HepG2 (cell line): Measurements from ENCODE around the gene ETF1. TPM values are rescaled to one million over a fixed set of nuclear protein-coding genes. Genes with fewer than 3 reads are reported as not detected.

Experiments
- HMGXB3 ChIP-seq: sonication (generic); formaldehyde crosslinking; IDR thresholded peaks from 2 replicates; pipeline ENCODE4 v1.4.0; 2020; ENCODE audit warnings: missing genetic modification reagents, borderline replicate concordance
- KDM6A ChIP-seq: IDR thresholded peaks from 2 replicates; pipeline ENCODE4 v1.6.1; 2016; ENCODE audit warnings: low read depth
- MLLT10 ChIP-seq: sonication (generic); formaldehyde crosslinking; IDR thresholded peaks from 2 replicates; pipeline ENCODE4 v1.4.0; 2020; ENCODE audit warnings: missing genetic modification reagents
- MLXIP ChIP-seq: sonication (generic); formaldehyde crosslinking; IDR thresholded peaks from 2 replicates; pipeline ENCODE4 v1.9.0; 2021; ENCODE audit warnings: missing genetic modification reagents, borderline replicate concordance
- NFYC ChIP-seq: IDR thresholded peaks from 2 replicates; pipeline ENCODE4 v1.6.1; 2016; ENCODE audit warnings: missing genetic modification reagents, missing compliant biosample characterization
- RCOR2 ChIP-seq: IDR thresholded peaks from 2 replicates; pipeline ENCODE4 v1.6.1; 2016; ENCODE audit warnings: missing biosample characterization, missing genetic modification reagents
- SOX5 ChIP-seq: IDR thresholded peaks from 2 replicates; pipeline ENCODE4 v1.6.1; 2016; ENCODE audit warnings: borderline replicate concordance
- SOX6 ChIP-seq, 2 experiments: fragments of 450-650 bp in 1 of 2; sonication (generic) in 1 of 2; formaldehyde crosslinking in 1 of 2; IDR thresholded peaks; 2 replicates each; pipeline versions ENCODE4 v1.4.0 to v1.6.1; 2017 to 2020; ENCODE audit warnings: antibody characterized with exemption in 1 of 2, mild to moderate bottlenecking in 1 of 2, missing genetic modification reagents in 1 of 2
- XBP1 ChIP-seq: sonication (generic); formaldehyde crosslinking; IDR thresholded peaks from 2 replicates; pipeline ENCODE4 v1.5.0; 2020; ENCODE audit warnings: missing genetic modification reagents
- ZNF101 ChIP-seq: sonication (generic); formaldehyde crosslinking; IDR thresholded peaks from 2 replicates; pipeline ENCODE4 v1.4.0; 2020; ENCODE audit warnings: mild to moderate bottlenecking, low read depth, missing genetic modification reagents, borderline replicate concordance
- ZNF446 ChIP-seq: sonication (generic); formaldehyde crosslinking; IDR thresholded peaks from 2 replicates; pipeline ENCODE4 v1.5.0; 2020; ENCODE audit warnings: mild to moderate bottlenecking, missing genetic modification reagents
- ZNF563 ChIP-seq: sonication (generic); formaldehyde crosslinking; IDR thresholded peaks from 2 replicates; pipeline ENCODE4 v1.8.0; 2022; ENCODE audit warnings: mild to moderate bottlenecking, moderate library complexity, missing genetic modification reagents
- ZNF615 ChIP-seq: sonication (generic); formaldehyde crosslinking; IDR thresholded peaks from 2 replicates; pipeline ENCODE4 v1.5.0; 2020; ENCODE audit warnings: mild to moderate bottlenecking, missing genetic modification reagents, borderline replicate concordance
- ZNF644 ChIP-seq: IDR thresholded peaks from 2 replicates; pipeline ENCODE4 v1.6.1; 2016; ENCODE audit warnings: low read depth
- ZNF703 ChIP-seq: sonication (generic); formaldehyde crosslinking; IDR thresholded peaks from 2 replicates; pipeline ENCODE4 v1.5.1; 2020; ENCODE audit warnings: missing genetic modification reagents, mild to moderate bottlenecking, moderate library complexity, borderline replicate concordance
- ZNF777 ChIP-seq: sonication (generic); formaldehyde crosslinking; IDR thresholded peaks from 2 replicates; pipeline ENCODE4 v1.4.0; 2020; ENCODE audit warnings: missing genetic modification reagents
- polyA plus RNA-seq, 8 experiments: library from polyadenylated mRNA; depleted of rRNA in 3 of 8; stranded (reverse) in 7 of 8; unstranded in 1 of 8; fragments of >200 nt; fragmentation: Illumina TruSeq in 4 of 8; extraction: Trizol in 4 of 8; gene quantifications; 2 replicates each; pipeline versions ENCODE4 v1.2.1 to v1.2.3, GENCODE V29; 2011 to 2016; ENCODE audit warnings: low read depth in 4 of 8, missing spikeins in 1 of 8, mixed read lengths in 1 of 8; ENCODE audit not compliant: insufficient read depth in 1 of 8
- total RNA-seq, 5 experiments: library from RNA; depleted of rRNA; stranded (reverse); fragments of >200 nt; fragmentation: Illumina TruSeq; extraction: Trizol; gene quantifications; 2 replicates each; pipeline ENCODE4 v1.2.3, GENCODE V29; 2016; ENCODE audit warnings: low read depth in 1 of 5
- TF ChIP-seq, protein P1 (sequence below): sonication (generic); formaldehyde crosslinking; IDR thresholded peaks from 2 replicates; pipeline ENCODE4 v1.4.0; 2020; ENCODE audit warnings: missing genetic modification reagents, borderline replicate concordance
- TF ChIP-seq, protein P2 (sequence below): sonication (generic); formaldehyde crosslinking; IDR thresholded peaks from 2 replicates; pipeline ENCODE4 v1.4.0; 2020; ENCODE audit warnings: mild to moderate bottlenecking, missing genetic modification reagents

Gene ETF1
- total and polyA plus RNA-seq, 2 of the 13 experiments (the other 11 are each of a cell fraction or from before 2014, with no cell fraction given), result 52.1 to 184 TPM

GRCh38 chr5:138542956-138543729 is at the start of gene ETF1 (continued):
- TF ChIP-seq HMGXB3 (CRISPR knock-in tag), result peak; percentile 100
- TF ChIP-seq ZNF563, result 0 out of 2 replicates have a peak, but pooled peaks have one; percentile 24
- TF ChIP-seq, protein P1, sequence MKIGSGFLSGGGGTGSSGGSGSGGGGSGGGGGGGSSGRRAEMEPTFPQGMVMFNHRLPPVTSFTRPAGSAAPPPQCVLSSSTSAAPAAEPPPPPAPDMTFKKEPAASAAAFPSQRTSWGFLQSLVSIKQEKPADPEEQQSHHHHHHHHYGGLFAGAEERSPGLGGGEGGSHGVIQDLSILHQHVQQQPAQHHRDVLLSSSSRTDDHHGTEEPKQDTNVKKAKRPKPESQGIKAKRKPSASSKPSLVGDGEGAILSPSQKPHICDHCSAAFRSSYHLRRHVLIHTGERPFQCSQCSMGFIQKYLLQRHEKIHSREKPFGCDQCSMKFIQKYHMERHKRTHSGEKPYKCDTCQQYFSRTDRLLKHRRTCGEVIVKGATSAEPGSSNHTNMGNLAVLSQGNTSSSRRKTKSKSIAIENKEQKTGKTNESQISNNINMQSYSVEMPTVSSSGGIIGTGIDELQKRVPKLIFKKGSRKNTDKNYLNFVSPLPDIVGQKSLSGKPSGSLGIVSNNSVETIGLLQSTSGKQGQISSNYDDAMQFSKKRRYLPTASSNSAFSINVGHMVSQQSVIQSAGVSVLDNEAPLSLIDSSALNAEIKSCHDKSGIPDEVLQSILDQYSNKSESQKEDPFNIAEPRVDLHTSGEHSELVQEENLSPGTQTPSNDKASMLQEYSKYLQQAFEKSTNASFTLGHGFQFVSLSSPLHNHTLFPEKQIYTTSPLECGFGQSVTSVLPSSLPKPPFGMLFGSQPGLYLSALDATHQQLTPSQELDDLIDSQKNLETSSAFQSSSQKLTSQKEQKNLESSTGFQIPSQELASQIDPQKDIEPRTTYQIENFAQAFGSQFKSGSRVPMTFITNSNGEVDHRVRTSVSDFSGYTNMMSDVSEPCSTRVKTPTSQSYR (CRISPR knock-in tag), result peak; percentile 70
- TF ChIP-seq NFYC (CRISPR knock-in tag), result peak; percentile 98
- TF ChIP-seq ZNF615 (CRISPR knock-in tag), result no peak
- TF ChIP-seq ZNF703 (CRISPR knock-in tag), result no peak
- no peak for TF ChIP-seq SOX6 (IDR thresholded peaks at IDR 0.05)
- TF ChIP-seq SOX6 (CRISPR knock-in tag; IDR thresholded peaks at IDR 0.05), result peak; percentile 67; the same call in 1 of the 2 replicates
- TF ChIP-seq ZNF777 (CRISPR knock-in tag), result 0 out of 2 replicates have a peak, but pooled peaks have one; percentile 27
- TF ChIP-seq MLLT10 (CRISPR knock-in tag), result no peak
- 0 out of 2 replicates have a peak, but pooled peaks have one; percentile 21 for TF ChIP-seq ZNF101 (CRISPR knock-in tag)
- peak; percentile 42; the same call in 1 of the 2 replicates for TF ChIP-seq KDM6A (CRISPR knock-in tag)
- TF ChIP-seq ZNF446 (CRISPR knock-in tag), result no peak; the same call in 1 of the 2 replicates
- TF ChIP-seq RCOR2 (CRISPR knock-in tag), result no peak
- TF ChIP-seq SOX5 (CRISPR knock-in tag), result peak; percentile 64; the same call in 1 of the 2 replicates
- TF ChIP-seq, protein P2, sequence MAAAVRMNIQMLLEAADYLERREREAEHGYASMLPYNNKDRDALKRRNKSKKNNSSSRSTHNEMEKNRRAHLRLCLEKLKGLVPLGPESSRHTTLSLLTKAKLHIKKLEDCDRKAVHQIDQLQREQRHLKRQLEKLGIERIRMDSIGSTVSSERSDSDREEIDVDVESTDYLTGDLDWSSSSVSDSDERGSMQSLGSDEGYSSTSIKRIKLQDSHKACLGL (CRISPR knock-in tag), result peak; percentile 46; the same call in 1 of the 2 replicates
- no peak for TF ChIP-seq XBP1 (CRISPR knock-in tag)
- TF ChIP-seq ZNF644, result no peak
- TF ChIP-seq MLXIP (CRISPR knock-in tag), result 0 out of 2 replicates have a peak, but pooled peaks have one; percentile 24
